Neural progenitor cell (in vitro differentiated cells): Measurements from ENCODE around the gene SLC38A10. TPM values are rescaled to one million over a fixed set of nuclear protein-coding genes. Genes with fewer than 3 reads are reported as not detected.

Source experiments
- DNase-seq: peaks from one replicate; pipeline ENCODE4 v3.0.0-alpha.2; 2016; ENCODE audit warnings: low spot score
- H2AFZ ChIP-seq: fragments of 200-600 bp; sonication (generic); replicated peaks from 2 replicates; pipeline ENCODE4 v1.6.1; 2016; ENCODE audit warnings: antibody characterized with exemption
- H3F3A ChIP-seq: fragments of 200-600 bp; sonication (generic); 2 replicates; pipeline ENCODE4 v1.6.1; 2016; ENCODE audit warnings: antibody characterized with exemption, low read depth
- H3K27ac ChIP-seq: fragments of 200-600 bp; sonication (generic); 2 replicates; pipeline ENCODE4 v1.5.1; 2016; ENCODE audit warnings: mild to moderate bottlenecking
- H3K27me3 ChIP-seq: fragments of 200-600 bp; sonication (generic); 2 replicates; pipeline ENCODE4 v1.6.1; 2016; ENCODE audit warnings: mild to moderate bottlenecking, moderate library complexity
- H3K36me3 ChIP-seq: fragments of 200-600 bp; sonication (generic); 2 replicates; pipeline ENCODE4 v1.5.1; 2016
- H3K4me1 ChIP-seq: fragments of 200-600 bp; sonication (generic); 2 replicates; pipeline ENCODE4 v1.6.1; 2016; ENCODE audit warnings: mixed run types
- H3K4me2 ChIP-seq: fragments of 200-600 bp; sonication (generic); 2 replicates; pipeline ENCODE4 v1.6.1; 2016
- H3K4me3 ChIP-seq: fragments of 200-600 bp; sonication (generic); 2 replicates; pipeline ENCODE4 v1.5.1; 2016
- H3K79me2 ChIP-seq: fragments of 200-600 bp; sonication (generic); 2 replicates; pipeline ENCODE4 v1.6.1; 2016; ENCODE audit warnings: low read depth
- H3K9ac ChIP-seq: fragments of 200-600 bp; sonication (generic); 2 replicates; pipeline ENCODE4 v1.6.1; 2016
- H3K9me3 ChIP-seq: fragments of 200-600 bp; sonication (generic); 2 replicates; pipeline ENCODE4 v1.5.1; 2016; ENCODE audit warnings: low read depth
- H4K20me1 ChIP-seq: fragments of 200-600 bp; sonication (generic); 2 replicates; pipeline ENCODE4 v1.6.1; 2016; ENCODE audit warnings: low read depth
- H3K27ac Mint-ChIP-seq: 3 replicates; pipeline ENCODE4 v1.8.0; 2021; ENCODE audit warnings: mixed read lengths
- H3K27me3 Mint-ChIP-seq: 2 replicates; pipeline ENCODE4 v1.8.0; 2022; ENCODE audit warnings: low read depth, mild to moderate bottlenecking, inconsistent platforms, moderate library complexity, mixed read lengths; ENCODE audit not compliant: insufficient read depth
- H3K36me3 Mint-ChIP-seq: 3 replicates; pipeline ENCODE4 v1.8.0; 2021; ENCODE audit warnings: mixed read lengths
- H3K4me1 Mint-ChIP-seq: 3 replicates; pipeline ENCODE4 v1.8.0; 2021; ENCODE audit warnings: mixed read lengths
- H3K4me3 Mint-ChIP-seq: 3 replicates; pipeline ENCODE4 v1.8.0; 2021; ENCODE audit warnings: mild to moderate bottlenecking, moderate library complexity, mixed read lengths
- H3K9me3 Mint-ChIP-seq: 3 replicates; pipeline ENCODE4 v1.8.0; 2020; ENCODE audit warnings: mixed read lengths
- EZH2 ChIP-seq: fragments of 200-600 bp; sonication (generic); IDR thresholded peaks from 2 replicates; pipeline ENCODE4 v1.6.1; 2017; ENCODE audit warnings: antibody characterized with exemption, mild to moderate bottlenecking, moderate library complexity
- EZH2phosphoT487 ChIP-seq: fragments of 200-600 bp; sonication (generic); IDR thresholded peaks from 2 replicates; pipeline ENCODE4 v1.6.1; 2017; ENCODE audit warnings: antibody characterized with exemption
- total RNA-seq: library from RNA; depleted of rRNA; stranded (reverse); fragments of >200 nt; gene quantifications from 2 replicates; pipeline ENCODE4 v1.2.3, GENCODE V29; 2015; ENCODE audit warnings: low replicate concordance
- TF ChIP-seq, protein P1 (sequence below): fragments of 200-600 bp; sonication (generic); IDR thresholded peaks from 2 replicates; pipeline ENCODE4 v1.5.1; 2017; ENCODE audit warnings: antibody characterized with exemption, mild to moderate bottlenecking

The SLC38A10 gene
- total RNA-seq, 1 donor from 2014 or later = 8.3 TPM

DNA sequence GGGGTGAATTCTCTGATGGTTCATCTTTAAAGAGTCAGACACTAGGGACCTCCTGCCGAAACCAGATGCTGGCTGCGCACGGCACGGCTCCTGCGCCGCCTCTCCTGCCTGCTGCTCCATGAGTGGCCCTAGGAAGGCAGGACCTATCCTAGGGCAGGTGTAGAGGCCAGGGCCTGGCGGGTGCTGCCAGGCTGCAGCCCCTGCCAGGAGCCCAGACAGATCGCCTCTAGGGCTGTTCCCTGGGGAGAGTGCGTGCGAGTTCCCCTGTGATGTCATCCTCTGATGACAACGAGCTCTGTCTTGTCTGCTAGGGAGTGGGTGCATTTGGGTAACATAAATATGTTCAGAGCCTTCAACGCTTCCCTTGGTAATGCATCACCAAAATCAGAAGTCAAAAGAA is 23.9 kb downstream of the SLC38A10 start:
- no peaks in the 10 kb centered on the region for H3K27me3 ChIP-seq

DNA sequence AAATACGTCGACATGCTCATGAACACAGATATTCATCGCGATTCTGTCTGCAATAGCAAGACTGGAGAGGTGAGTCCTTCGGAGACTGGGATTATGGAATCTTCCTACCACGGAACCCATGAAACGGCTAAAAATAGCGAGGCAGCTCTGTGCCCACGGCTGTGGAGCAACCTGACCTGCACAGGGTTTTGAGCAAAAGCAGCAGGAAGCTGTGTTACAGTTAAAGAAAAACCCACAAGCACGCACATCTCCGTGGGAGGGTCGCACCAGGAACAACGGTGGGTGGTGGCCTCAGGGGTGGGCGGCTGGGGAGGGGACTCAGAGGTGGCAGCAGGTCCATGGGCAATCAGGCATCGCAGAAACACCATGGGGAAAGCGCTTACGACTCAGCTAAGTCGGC is 24.8 kb downstream of the SLC38A10 start:
- Histone ChIP-seq H3K9me3 (no peaks in the 10 kb centered on the region), H4K20me1 (no peaks in the 10 kb centered on the region), H3K79me2 (no peaks in the 10 kb centered on the region), H3K4me1 (no peaks in the 10 kb centered on the region), H3K27me3 (no peaks in the 10 kb centered on the region), H3K27ac (no peak overlapping the region), H3K4me3 (no peak overlapping the region), H2AFZ (no peak overlapping the region), H3F3A (no peaks in the 10 kb centered on the region), H3K4me2 (no peak overlapping the region), H3K36me3 (no peaks in the 10 kb centered on the region), H3K9ac (no peak overlapping the region)
- Mint-ChIP-seq H3K36me3 (peaks cover 29% of the 10 kb centered on the region), H3K27ac (no peak overlapping the region), H3K4me3 (no peak overlapping the region), H3K27me3 (no peaks in the 10 kb centered on the region), H3K4me1 (no peaks in the 10 kb centered on the region), H3K9me3 (no peaks in the 10 kb centered on the region)
- TF ChIP-seq, protein P1, sequence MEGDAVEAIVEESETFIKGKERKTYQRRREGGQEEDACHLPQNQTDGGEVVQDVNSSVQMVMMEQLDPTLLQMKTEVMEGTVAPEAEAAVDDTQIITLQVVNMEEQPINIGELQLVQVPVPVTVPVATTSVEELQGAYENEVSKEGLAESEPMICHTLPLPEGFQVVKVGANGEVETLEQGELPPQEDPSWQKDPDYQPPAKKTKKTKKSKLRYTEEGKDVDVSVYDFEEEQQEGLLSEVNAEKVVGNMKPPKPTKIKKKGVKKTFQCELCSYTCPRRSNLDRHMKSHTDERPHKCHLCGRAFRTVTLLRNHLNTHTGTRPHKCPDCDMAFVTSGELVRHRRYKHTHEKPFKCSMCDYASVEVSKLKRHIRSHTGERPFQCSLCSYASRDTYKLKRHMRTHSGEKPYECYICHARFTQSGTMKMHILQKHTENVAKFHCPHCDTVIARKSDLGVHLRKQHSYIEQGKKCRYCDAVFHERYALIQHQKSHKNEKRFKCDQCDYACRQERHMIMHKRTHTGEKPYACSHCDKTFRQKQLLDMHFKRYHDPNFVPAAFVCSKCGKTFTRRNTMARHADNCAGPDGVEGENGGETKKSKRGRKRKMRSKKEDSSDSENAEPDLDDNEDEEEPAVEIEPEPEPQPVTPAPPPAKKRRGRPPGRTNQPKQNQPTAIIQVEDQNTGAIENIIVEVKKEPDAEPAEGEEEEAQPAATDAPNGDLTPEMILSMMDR = no peak
- TF ChIP-seq EZH2phosphoT487 (no peak), EZH2 (no peak)
- DNase-seq = no peak

More for the DNA sequence above, 23.9 kb downstream of the SLC38A10 start:
- Mint-ChIP-seq H3K27me3 (no peaks in the 10 kb centered on the region), H3K4me3 (no peak overlapping the region), H3K36me3 (peaks cover 27% of the 10 kb centered on the region), H3K27ac (peak overlapping the region; percentile 84), H3K9me3 (no peaks in the 10 kb centered on the region), H3K4me1 (no peaks in the 10 kb centered on the region)
- no peak overlapping the region for H3K4me2 ChIP-seq
- no peaks in the 10 kb centered on the region for H4K20me1 ChIP-seq
- DNase-seq = no peak
- no peaks in the 10 kb centered on the region for H3K79me2 ChIP-seq
- no peaks in the 10 kb centered on the region for H3K36me3 ChIP-seq
- no peak overlapping the region for H2AFZ ChIP-seq
- no peaks in the 10 kb centered on the region for H3K4me1 ChIP-seq
- TF ChIP-seq, protein P1 = no peak
- no peak for TF ChIP-seq EZH2
- TF ChIP-seq EZH2phosphoT487 = no peak
- no peaks in the 10 kb centered on the region for H3F3A ChIP-seq
- H3K4me3 ChIP-seq = no peak overlapping the region
- H3K27ac ChIP-seq = no peak overlapping the region
- no peak overlapping the region for H3K9ac ChIP-seq
- no peaks in the 10 kb centered on the region for H3K9me3 ChIP-seq

DNA sequence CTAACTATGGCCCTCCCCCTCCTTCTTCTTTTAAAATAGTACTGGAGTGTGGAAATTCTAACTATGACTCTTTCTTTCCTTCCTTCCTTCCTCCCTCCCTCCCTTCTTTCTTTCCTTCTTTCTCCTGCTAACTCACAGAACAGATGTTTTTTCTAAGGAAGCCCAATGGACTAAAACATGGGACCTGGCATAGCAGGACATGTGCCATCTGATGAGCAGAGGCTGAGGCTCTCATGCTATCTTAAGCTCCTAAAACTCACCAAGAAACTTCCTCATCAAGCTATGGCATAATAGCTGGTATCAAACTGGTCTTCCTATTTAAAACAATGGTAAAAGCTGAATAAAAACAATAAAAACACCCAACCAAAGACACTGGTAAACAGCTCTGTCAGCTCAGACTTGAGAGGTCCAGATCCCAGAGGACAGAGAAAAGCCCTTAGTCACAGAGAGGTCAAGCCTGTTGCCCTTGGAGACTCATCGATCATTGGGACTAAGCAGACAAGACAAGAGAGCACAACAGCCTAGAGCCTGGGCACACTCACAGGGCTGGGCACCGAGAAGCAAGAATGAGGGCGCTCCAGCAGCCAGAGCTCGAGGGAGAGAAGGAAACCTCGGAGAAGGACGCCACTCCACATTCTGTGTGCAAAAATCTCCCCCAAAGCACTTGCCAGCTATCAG is 27.6 kb downstream of the SLC38A10 start:
- no peaks in the 10 kb centered on the region for H3K36me3 ChIP-seq
- H3K79me2 ChIP-seq = no peaks in the 10 kb centered on the region
- no peaks in the 10 kb centered on the region for H3K9me3 ChIP-seq
- no peaks in the 10 kb centered on the region for H3K27me3 ChIP-seq
- no peaks in the 10 kb centered on the region for H3K27me3 Mint-ChIP-seq
- no peak overlapping the region for H3K4me3 ChIP-seq
- H2AFZ ChIP-seq = no peak overlapping the region
- H3K4me2 ChIP-seq = no peak overlapping the region
- no peaks in the 10 kb centered on the region for H3K4me1 Mint-ChIP-seq
- H3K4me1 ChIP-seq = no peaks in the 10 kb centered on the region
- H3K9ac ChIP-seq = no peak overlapping the region
- no peak for DNase-seq
- H3K9me3 Mint-ChIP-seq = no peaks in the 10 kb centered on the region
- no peak overlapping the region for H3K4me3 Mint-ChIP-seq
- peaks cover 28% of the 10 kb centered on the region for H3K36me3 Mint-ChIP-seq
- TF ChIP-seq EZH2phosphoT487 = no peak
- TF ChIP-seq, protein P1 = no peak
- no peak for TF ChIP-seq EZH2
- no peak overlapping the region for H3K27ac Mint-ChIP-seq
- no peaks in the 10 kb centered on the region for H4K20me1 ChIP-seq
- no peaks in the 10 kb centered on the region for H3F3A ChIP-seq
- no peak overlapping the region for H3K27ac ChIP-seq
